Erythroblast (primary cell): ENCODE data around the gene SSMEM1.

Source experiments
- GATA1 ChIP-seq: IDR thresholded peaks from 2 replicates; pipeline ENCODE4 v1.6.1; 2011; ENCODE audit warnings: low read depth, mild to moderate bottlenecking, control low read depth, low read length, moderate library complexity
- POLR2A ChIP-seq: IDR thresholded peaks from 2 replicates; pipeline ENCODE4 v1.6.1; 2011; ENCODE audit warnings: mild to moderate bottlenecking, low read length

DNA sequence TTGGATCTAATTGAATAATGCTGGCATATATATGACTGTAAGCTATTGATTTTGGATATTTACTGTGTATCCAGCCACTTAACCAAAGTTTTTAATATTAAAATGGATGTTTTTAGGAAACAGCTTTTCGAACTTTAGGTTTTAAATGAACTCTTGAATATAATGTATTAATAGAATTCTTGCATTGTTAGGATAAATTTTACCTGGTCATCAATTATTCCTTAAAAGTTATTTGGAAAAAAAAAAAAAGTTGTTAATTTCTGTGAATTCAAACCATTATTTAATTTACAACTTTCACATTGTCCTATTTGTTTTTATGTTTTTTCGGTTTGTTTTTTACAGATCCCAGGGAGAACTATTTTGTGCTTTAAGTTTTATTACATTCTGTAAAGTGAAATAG is 12.3 kb upstream of the SSMEM1 start:
- TF ChIP-seq POLR2A (no peak), GATA1 (no peak)
